HUES6 (cell line): ENCODE data around the gene MYOD1.

Experiments used
- H3K27ac ChIP-seq: 2 replicates; pipeline ENCODE4 v1.7.0; 2013; ENCODE audit warnings: low read depth, mild to moderate bottlenecking, low read length, inconsistent platforms
- H3K27me3 ChIP-seq: 2 replicates; pipeline ENCODE4 v1.6.1; 2013; ENCODE audit warnings: low read length; ENCODE audit not compliant: control insufficient read depth, insufficient read depth
- H3K36me3 ChIP-seq: 2 replicates; pipeline ENCODE4 v1.6.1; 2013; ENCODE audit warnings: low read length; ENCODE audit not compliant: control insufficient read depth, insufficient read depth
- H3K4me1 ChIP-seq: 2 replicates; pipeline ENCODE4 v1.6.1; 2013; ENCODE audit warnings: low read length; ENCODE audit not compliant: control insufficient read depth, insufficient read depth
- H3K4me3 ChIP-seq: 2 replicates; pipeline ENCODE4 v1.5.1; 2013; ENCODE audit warnings: low read depth, low read length
- H3K9ac ChIP-seq: one replicate; pipeline ENCODE4 v1.6.1; 2013; ENCODE audit warnings: mild to moderate bottlenecking, low read length
- H3K9me3 ChIP-seq: 2 replicates; pipeline ENCODE4 v1.6.1; 2013; ENCODE audit warnings: low read depth, low read length; ENCODE audit not compliant: control insufficient read depth, insufficient read depth

Gene MYOD1

DNA sequence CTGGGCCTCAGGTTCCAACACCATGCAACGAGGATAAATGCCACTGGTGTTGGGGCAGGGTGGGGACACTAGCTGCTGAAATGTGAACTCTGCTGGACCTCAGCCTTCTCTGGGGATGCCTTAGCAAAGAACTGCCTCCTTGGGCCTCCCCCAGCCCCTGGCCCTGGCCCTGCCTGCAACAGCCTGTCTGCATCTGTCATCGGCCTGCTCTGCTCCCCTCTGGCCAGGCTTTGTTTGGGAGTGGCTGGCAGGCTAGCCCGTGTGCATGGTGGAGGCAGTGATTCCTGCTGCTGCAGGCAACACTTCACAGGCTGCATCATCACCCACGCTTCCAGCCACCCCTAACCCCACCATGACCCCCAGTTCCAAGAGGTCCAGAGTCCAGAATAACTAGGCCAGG, 11.5 kb upstream of the MYOD1 start:
- Histone ChIP-seq H3K4me1 (no peaks in the 10 kb centered on the region), H3K9me3 (peaks cover 11% of the 10 kb centered on the region), H3K36me3 (no peaks in the 10 kb centered on the region), H3K9ac (no peak overlapping the region), H3K4me3 (no peak overlapping the region), H3K27ac (no peak overlapping the region), H3K27me3 (peaks cover 90% of the 10 kb centered on the region)

DNA sequence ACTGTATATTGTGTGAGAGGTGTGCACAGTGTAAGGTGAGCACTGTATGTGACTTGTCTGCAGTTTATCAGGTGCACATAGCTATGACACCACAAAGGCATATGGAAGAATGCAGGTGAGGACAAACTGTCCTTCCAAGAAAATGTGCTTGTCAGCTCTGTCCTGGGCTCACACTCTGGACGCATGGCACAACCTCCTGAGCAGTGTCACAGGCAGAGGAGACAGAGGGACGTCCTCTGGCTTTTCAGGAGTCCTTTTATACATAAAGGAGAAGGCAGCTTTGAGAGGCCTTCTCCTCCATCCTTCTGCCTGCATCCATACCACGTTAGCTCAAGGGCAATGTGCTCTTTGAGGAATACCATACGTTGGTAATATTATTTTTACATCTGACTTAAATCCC, 7.5 kb upstream of the MYOD1 start:
- H3K4me3 ChIP-seq, result no peak overlapping the region
- H3K36me3 ChIP-seq, result no peaks in the 10 kb centered on the region
- no peak overlapping the region for H3K27ac ChIP-seq
- H3K27me3 ChIP-seq, result peaks cover 100% of the 10 kb centered on the region
- no peak overlapping the region for H3K9ac ChIP-seq
- no peaks in the 10 kb centered on the region for H3K9me3 ChIP-seq
- H3K4me1 ChIP-seq, result no peaks in the 10 kb centered on the region

DNA sequence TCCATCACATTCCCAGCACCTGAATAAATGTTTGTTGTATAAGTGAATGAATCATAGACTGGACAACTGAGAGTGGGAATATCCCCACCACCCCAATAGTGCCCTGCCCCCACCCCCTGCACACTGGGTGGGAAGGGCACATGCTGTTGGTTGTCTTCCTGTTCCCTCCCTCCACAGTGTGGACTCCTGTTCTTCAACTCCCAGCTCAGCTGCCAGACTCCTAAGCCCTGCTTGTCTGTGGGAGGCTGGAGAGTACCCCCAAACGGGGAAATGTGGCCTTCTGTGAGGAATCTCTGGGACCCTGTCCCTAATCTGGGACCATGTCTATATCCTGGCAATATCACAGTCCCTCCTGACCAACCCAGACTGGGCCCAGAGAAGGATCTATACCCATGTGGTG, 5.5 kb upstream of the MYOD1 start:
- H3K9ac ChIP-seq, result no peak overlapping the region
- no peaks in the 10 kb centered on the region for H3K9me3 ChIP-seq
- no peak overlapping the region for H3K27ac ChIP-seq
- peaks cover 4% of the 10 kb centered on the region for H3K4me1 ChIP-seq
- no peaks in the 10 kb centered on the region for H3K36me3 ChIP-seq
- peaks cover 100% of the 10 kb centered on the region for H3K27me3 ChIP-seq
- H3K4me3 ChIP-seq, result no peak overlapping the region

DNA sequence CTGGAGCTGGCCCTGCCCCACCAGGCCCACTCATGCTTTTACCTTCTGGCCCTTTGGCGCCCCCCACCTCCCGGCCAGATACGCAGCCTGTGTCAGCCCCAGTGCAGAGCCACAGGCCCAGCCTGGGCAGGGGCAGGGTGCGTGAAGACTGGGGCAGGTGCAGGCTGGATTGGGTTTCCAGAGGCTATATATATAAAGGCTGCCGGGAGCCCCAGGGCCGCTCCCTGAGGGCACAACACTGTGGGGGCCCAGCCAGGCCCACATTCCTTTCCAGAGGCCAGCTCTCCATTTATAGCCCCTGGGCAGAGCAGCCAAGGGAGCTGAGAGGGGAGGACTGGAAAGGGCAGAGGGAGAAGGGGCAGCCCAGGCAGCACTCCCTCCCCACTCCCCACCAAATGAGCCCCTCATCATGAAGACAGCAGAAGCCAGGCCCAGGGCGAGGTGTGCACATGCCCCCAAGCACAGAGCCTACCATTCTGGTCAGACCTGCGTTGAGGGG, 5.0 kb upstream of the MYOD1 start:
- H3K27ac ChIP-seq, result no peak overlapping the region
- peaks cover 100% of the 10 kb centered on the region for H3K27me3 ChIP-seq
- no peak overlapping the region for H3K4me3 ChIP-seq
- no peaks in the 10 kb centered on the region for H3K9me3 ChIP-seq
- peaks cover 6% of the 10 kb centered on the region for H3K4me1 ChIP-seq
- no peaks in the 10 kb centered on the region for H3K36me3 ChIP-seq
- H3K9ac ChIP-seq, result no peak overlapping the region

DNA sequence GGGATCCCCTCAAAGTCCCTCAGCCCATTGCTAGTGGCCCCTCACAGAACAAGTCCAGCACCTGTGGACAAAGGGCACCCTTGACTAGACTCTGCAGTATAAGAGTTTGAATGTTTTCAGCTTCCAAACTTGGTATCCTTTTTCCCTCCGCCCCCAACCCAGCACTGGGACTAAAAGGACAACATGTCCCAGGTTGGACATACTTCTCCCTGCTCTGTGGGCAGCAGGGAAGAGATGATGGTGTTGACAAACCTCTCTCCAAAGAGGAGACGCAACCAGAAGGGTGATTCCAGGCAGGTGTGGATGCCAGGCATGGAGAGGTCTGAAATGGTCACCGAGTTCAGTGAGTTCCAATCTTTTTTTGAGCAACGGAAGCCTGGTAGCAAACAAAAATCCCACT, 4.5 kb upstream of the MYOD1 start:
- Histone ChIP-seq H3K9ac (no peak overlapping the region), H3K4me1 (peaks cover 9% of the 10 kb centered on the region), H3K9me3 (no peaks in the 10 kb centered on the region), H3K4me3 (no peak overlapping the region), H3K27ac (no peak overlapping the region), H3K27me3 (peaks cover 100% of the 10 kb centered on the region), H3K36me3 (no peaks in the 10 kb centered on the region)

DNA sequence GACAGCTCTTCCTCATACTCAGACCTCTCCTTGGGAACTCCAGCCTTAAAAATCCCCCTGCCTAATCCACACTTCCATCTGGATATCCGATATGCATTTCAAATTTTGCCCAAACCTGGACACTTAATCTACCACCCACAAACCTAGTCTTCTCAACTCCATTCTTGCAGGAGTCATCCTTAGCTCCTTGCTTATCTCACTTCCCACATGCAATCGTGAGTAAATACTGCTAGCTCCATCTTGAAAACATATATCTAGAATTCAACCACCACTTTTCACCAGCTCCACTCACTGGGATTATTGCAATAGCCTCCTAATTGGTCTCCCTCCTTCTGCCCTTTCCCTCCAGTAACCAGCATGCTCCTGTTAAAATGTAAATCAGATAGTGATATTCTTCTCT, 2.6 kb upstream of the MYOD1 start:
- H3K9ac ChIP-seq, result no peak overlapping the region
- peaks cover 27% of the 10 kb centered on the region for H3K4me1 ChIP-seq
- H3K36me3 ChIP-seq, result no peaks in the 10 kb centered on the region
- H3K27me3 ChIP-seq, result peaks cover 100% of the 10 kb centered on the region
- no peaks in the 10 kb centered on the region for H3K9me3 ChIP-seq
- no peak overlapping the region for H3K4me3 ChIP-seq
- no peak overlapping the region for H3K27ac ChIP-seq

DNA sequence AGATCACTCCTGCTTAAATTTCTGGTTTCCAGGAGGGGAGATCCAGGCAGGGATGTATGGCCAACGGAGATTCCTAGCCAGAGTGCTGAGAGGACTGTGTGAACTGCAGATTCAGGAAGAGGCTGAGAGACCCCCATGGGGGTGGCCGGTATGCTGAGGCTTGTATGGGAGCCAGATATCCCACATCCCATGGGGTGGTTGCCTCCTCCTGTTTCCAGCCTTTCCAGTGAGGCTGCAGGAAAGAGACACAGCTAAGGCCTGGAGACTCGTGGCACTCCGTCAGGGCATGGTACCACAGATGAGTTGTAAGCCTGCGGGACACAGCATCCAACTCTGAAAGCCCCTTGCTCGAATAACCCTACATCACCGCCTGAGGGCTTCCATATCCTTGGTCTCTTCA, 1.4 kb upstream of the MYOD1 start:
- Histone ChIP-seq H3K27ac (no peak overlapping the region), H3K4me1 (peaks cover 27% of the 10 kb centered on the region), H3K27me3 (peaks cover 100% of the 10 kb centered on the region), H3K9ac (no peak overlapping the region), H3K36me3 (no peaks in the 10 kb centered on the region), H3K9me3 (no peaks in the 10 kb centered on the region), H3K4me3 (no peak overlapping the region)

DNA sequence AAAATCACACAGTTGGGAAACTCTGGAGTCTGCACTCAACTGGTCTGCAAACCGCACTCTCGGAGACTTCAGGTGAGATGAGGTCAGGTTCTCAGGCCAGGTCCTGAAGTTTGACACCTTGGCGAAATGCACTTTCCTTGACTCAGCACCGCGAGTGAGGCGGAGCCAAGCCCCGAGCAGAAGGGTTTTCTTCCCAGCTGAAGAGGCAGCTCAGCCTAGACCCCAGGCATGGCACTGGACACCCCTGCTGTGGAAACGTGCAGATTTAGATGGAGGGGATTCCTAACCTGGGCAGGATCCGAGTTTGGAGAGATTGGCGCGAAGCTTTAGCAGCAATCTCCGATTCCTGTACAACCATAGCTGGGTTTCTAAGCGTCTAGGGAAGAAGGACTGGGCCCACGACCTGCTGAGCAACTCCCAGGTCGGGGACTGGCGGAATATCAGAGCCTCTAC, 835 bp upstream of the MYOD1 start:
- Histone ChIP-seq H3K27ac (no peak overlapping the region), H3K4me1 (peaks cover 27% of the 10 kb centered on the region), H3K27me3 (peaks cover 100% of the 10 kb centered on the region), H3K4me3 (peak overlapping the region; percentile 47), H3K36me3 (no peaks in the 10 kb centered on the region), H3K9ac (no peak overlapping the region), H3K9me3 (no peaks in the 10 kb centered on the region)

DNA sequence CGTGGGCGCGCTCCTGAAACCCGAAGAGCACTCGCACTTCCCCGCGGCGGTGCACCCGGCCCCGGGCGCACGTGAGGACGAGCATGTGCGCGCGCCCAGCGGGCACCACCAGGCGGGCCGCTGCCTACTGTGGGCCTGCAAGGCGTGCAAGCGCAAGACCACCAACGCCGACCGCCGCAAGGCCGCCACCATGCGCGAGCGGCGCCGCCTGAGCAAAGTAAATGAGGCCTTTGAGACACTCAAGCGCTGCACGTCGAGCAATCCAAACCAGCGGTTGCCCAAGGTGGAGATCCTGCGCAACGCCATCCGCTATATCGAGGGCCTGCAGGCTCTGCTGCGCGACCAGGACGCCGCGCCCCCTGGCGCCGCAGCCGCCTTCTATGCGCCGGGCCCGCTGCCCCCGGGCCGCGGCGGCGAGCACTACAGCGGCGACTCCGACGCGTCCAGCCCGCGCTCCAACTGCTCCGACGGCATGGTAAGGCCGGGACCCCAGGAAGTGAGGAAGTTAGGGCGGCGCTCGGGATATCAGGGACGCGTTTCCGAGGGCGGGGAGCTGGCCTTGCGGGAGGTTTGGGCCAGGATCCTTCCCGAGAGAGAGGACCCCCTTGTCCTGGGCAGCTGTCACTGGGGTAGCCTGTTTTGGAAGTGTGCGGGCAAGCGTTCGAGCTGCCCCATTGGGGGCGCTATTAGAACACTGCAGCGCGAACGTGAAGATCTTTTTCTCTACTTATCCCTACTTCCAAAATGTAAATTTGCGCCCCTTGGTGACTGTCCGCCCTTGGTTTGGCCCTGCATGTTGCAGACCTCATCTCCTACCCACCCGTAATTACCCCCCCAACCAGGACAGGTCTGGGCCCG, 796 bp downstream of the MYOD1 start:
- H3K27me3 ChIP-seq, result peaks cover 100% of the 10 kb centered on the region
- peak overlapping the region; percentile 12 for H3K9ac ChIP-seq
- H3K9me3 ChIP-seq, result no peaks in the 10 kb centered on the region
- peaks cover 27% of the 10 kb centered on the region for H3K4me1 ChIP-seq
- H3K4me3 ChIP-seq, result peak overlapping the region; percentile 43
- H3K27ac ChIP-seq, result no peak overlapping the region
- H3K36me3 ChIP-seq, result no peaks in the 10 kb centered on the region

DNA sequence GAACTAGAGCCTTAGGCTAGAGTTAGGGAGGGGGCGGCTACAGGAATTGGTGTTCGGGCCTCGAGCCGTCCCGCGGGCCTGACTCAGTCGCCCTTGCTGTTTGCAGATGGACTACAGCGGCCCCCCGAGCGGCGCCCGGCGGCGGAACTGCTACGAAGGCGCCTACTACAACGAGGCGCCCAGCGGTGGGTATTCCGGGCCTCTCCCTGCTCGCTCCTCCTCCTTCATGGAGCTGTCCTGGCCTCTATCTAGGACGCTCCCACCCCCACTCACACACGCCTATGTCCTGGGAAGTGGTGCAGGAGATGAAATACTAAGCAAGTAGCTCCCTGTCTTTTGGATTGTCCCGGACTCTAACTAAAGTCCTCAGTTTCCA, 1.4 kb downstream of the MYOD1 start:
- H3K9ac ChIP-seq, result no peak overlapping the region
- peaks cover 27% of the 10 kb centered on the region for H3K4me1 ChIP-seq
- peaks cover 100% of the 10 kb centered on the region for H3K27me3 ChIP-seq
- no peaks in the 10 kb centered on the region for H3K36me3 ChIP-seq
- no peak overlapping the region for H3K27ac ChIP-seq
- no peaks in the 10 kb centered on the region for H3K9me3 ChIP-seq
- peak overlapping the region; percentile 43 for H3K4me3 ChIP-seq

DNA sequence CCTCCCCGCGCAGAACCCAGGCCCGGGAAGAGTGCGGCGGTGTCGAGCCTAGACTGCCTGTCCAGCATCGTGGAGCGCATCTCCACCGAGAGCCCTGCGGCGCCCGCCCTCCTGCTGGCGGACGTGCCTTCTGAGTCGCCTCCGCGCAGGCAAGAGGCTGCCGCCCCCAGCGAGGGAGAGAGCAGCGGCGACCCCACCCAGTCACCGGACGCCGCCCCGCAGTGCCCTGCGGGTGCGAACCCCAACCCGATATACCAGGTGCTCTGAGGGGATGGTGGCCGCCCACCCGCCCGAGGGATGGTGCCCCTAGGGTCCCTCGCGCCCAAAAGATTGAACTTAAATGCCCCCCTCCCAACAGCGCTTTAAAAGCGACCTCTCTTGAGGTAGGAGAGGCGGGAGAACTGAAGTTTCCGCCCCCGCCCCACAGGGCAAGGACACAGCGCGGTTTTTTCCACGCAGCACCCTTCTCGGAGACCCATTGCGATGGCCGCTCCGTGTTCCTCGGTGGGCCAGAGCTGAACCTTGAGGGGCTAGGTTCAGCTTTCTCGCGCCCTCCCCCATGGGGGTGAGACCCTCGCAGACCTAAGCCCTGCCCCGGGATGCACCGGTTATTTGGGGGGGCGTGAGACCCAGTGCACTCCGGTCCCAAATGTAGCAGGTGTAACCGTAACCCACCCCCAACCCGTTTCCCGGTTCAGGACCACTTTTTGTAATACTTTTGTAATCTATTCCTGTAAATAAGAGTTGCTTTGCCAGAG, 2.0 kb downstream of the MYOD1 start:
- peaks cover 27% of the 10 kb centered on the region for H3K4me1 ChIP-seq
- H3K9me3 ChIP-seq, result no peaks in the 10 kb centered on the region
- peak overlapping the region; percentile 43 for H3K4me3 ChIP-seq
- H3K27ac ChIP-seq, result no peak overlapping the region
- H3K9ac ChIP-seq, result no peak overlapping the region
- H3K36me3 ChIP-seq, result no peaks in the 10 kb centered on the region
- H3K27me3 ChIP-seq, result peaks cover 100% of the 10 kb centered on the region
